ENCODE results near the gene FILIP1.

FILIP1 gene

DNA sequence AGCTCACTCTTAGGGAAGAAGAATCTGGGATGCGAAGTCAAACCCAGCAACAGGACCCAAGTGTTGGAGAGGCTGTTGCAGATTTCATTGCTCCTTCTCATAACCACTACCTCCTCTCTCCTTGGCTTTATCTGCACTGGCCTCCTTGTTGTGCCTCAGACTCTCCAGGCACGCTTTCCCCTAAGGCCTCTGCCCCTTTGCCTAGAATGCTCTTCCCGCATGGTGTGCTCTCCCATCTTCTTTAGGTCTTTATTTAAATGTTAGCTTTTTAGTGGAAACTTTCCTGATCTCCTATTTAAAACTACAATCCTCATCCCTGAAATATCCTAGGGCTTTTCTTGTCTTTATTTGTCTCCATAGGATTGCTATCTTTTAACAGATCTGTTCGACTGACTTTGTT, 114.1 kb downstream of the FILIP1 start:
- no peak for DNase-seq (ENCODE audit: low read depth)

DNA sequence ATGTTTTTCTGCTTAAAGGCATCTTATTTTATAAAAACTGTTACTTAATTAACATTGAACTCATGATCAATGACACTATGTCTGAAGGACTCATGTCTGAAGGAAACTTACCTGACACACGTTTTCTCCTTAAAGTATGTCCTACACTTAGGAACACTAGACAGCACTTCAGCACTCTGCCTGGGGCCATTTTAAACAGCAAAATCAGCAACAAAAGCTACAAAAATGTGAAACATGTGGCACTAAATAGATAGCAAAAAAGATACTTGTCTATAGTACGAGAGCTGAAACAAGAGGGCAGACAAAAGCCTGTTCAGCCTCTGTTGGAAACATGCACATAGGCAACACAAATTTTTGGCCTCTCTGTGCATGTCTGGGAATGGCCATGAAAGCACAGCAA, 115.5 kb downstream of the FILIP1 start:
- DNase-seq (ENCODE audit: low read depth), result no peak

DNA sequence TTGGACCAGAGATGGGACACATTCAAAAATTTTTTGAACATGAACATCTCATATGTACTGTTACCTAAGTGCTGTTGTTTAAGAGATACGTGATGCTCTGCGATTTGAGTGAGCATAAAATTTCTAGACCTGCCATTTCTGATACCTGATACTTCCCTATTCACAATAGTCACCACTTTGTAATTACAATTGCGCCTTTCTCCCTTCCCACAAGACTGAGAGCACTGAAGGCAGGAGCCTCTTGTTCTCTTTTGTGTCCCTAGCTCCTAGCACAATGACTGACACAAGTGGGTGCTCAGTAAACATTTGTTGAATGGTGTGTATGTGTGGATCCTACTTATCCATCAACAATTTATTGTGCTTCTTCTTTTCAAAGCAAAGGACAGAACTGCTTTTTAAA, 116.2 kb downstream of the FILIP1 start:
- DNase-seq (ENCODE audit: low read depth), result no peak

- DNase-seq (ENCODE audit: low read depth), result no peak
Measured at GRCh38 chr6:75376347-75377024, 117.1 kb downstream of the FILIP1 start.

- DNase-seq (ENCODE audit: low read depth), result no peak
Measured at GRCh38 chr6:75374961-75375400, 118.6 kb downstream of the FILIP1 start.

DNA sequence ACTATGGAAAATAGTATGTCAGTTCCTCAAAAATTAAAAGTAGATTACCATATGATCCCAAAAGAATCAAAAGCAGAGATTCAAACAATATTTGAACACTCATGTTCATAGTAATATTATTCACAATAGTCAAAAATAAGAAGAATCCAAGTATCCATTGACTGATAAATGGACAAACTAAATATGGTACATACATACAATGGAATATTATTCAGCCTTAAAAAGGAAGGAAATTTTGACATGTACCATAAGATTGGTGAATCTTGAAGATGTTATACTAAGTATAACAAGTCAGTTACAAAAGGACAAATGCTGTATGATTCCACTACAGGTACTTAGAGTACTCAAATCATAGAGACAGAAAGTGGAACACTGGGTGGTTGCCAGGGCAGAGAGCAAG, 120.7 kb downstream of the FILIP1 start:
- no peak for DNase-seq (ENCODE audit: low read depth)

GRCh38 chr6:75370011-75370410, 123.6 kb downstream of the FILIP1 start:
- DNase-seq (ENCODE audit: low read depth), result no peak

- no peak for DNase-seq (ENCODE audit: low read depth)
Measured at GRCh38 chr6:75368864-75369402, 124.7 kb downstream of the FILIP1 start.

DNA sequence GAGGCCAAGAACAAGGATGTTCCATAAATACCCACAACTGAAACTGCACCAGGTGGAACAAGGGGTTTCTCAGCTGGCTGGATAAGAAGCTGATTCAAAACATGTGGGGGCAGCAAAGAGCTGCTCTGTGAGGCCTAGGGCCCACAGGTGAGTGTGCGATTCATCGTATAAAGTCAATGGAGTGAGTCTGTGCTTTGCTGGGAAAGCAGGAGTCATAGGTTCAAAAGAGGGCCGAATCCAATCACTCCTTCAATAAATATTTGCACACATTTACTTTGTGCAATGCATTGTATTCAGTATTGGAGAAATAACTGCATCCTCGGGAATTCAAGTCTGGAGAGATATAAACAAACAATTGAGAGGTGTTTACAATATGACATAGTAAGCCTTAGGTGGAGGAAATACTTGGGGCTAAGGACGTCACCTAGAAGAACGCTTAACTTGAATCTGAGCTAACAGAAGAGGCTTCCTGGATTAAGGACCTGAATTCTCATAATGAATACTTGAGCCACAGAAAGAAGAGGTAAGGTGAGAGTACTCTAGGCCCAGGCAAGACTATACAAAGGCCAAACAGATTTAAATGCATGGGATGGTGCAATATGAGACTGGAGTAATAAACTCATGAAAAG, 125.3 kb downstream of the FILIP1 start:
- DNase-seq (ENCODE audit: low read depth), result no peak

DNA sequence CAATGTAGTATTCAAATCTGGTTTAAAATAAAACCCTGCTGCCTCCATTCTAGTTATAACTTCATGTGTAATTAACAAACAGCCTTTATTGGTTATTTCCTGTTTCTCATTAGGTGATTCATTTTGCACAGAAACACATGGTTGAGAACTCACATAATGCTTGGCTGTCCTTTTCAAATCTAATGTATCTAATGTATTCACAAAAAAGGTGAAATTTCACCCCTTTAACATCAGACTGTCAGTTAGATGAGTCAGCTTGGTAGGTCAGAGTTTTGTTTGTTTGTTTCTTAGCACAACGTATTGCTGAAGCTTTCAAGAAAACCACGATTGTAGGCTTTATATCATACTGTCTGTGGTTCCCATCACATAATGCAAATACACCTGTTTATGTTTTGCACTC, 130.3 kb downstream of the FILIP1 start:
- no peak for DNase-seq (ENCODE audit: low read depth)

- DNase-seq (ENCODE audit: low read depth), result no peak
Measured at GRCh38 chr6:75353644-75354043, 140.0 kb downstream of the FILIP1 start.

DNA sequence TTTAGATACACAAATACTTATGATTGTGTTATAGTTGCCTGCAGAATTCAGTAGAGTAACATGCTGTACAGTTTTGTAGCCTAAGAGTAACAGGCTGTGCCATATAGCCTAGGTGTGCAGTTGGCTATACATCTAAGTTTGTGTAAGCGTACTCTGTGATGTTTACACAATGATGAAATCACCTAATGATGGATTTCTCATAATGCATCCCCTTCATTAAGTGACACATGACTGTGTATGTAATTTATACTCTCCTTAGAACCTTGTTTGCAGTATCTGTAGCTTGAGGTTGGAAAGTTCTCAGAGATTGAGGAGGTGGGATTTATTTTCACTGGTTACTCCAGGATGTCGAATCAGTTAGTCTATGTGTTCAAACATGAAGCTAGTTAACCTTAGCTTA, 142.0 kb downstream of the FILIP1 start:
- DNase-seq (ENCODE audit: low read depth), result no peak

- DNase-seq (ENCODE audit: low read depth), result no peak
Measured at GRCh38 chr6:75350808-75351207, 142.8 kb downstream of the FILIP1 start.

DNA sequence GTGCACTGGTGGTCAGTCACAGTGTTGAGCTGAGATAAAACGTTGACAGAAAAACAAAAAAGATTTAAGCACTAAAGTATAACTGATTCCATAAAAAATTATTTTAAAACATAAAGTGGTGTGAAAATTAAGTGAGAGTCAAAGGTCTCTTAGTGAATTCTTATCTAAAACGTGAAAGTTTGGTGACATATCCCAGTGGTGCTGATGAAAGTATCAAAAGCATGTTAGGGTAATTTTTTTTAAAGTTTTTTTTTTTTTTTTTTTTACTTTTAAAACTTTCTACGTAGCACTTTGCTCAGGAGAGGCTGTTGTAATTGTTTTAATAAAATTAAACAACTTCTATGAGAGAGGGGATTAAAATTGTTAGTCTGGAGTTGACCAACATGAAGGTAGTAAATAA, 143.4 kb downstream of the FILIP1 start:
- DNase-seq (ENCODE audit: low read depth), result no peak

DNA sequence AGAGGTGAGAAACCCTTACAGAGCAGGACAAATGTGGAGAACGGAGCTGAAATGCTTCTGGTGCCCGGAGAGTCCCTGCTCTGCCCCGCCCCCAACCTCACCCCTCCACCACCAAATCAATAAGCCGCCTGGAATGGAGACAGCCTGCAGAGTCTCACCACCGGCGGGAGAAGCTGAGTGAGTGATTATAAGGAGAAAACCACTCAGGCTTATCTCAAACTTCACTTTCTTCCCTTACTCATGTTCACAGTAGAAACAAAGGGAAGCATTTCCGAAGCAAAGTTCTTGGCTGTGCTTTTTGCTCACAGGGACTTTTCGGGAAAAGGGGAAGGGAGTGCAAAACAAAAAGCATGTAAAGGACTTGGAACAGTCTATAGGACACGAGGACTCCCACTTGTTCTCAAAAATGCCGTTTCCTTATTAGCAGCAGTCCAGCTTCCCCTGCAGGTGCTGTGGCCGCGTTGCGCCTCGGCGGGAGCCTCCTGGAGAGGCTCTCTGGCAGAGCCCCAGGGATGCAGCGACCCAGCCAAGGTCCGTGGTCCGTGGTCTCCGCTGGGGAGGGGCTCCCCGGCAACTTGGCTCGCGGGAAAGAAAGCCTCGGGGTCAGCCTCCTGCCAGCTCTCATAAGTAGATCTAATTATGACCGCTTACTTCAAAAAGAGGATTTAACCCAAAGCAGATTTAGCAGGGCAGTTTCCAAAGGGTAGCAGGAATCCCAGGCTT, 144.2 kb downstream of the FILIP1 start:
- no peak for DNase-seq (ENCODE audit: low read depth)

DNA sequence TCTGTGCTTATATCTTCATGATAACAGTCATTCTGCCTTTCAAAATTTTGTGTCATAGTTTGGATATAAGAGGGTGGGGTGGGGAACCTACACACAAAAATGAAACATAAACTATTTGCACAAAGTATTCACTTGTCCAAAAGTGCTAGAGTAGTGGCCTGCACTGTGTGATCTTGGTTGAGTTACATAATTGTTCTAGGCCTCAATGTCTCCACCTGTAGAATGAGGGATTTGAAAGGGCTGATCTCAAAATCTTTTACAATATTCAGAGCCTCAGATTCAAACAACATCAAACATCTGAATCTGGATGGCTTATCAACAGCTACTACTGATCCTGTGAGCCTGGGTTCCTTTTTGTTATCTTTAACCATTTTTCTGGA, 144.7 kb downstream of the FILIP1 start:
- no peak for DNase-seq (ENCODE audit: low read depth)

- no peak for DNase-seq (ENCODE audit: low read depth)
Measured at GRCh38 chr6:75347898-75348610, 145.5 kb downstream of the FILIP1 start.

DNA sequence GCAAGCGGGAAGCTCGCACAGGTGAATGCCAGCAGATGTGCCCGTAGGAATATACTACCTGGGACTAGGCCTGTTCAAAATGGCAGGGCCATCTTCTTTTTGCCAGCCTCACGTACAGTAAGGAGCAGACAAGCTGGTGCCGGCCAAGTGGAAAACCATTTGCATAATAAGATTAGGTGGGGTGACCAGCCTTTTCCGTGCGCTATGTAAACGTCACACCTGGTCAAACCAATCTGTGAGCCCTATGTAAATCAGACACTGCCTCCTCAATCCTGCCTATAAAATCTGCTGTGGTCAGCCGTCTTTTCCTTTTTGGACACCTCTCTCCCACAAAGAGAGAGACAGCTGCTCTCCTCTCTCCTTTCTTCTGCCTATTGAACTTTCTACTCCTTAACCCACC, 148.2 kb downstream of the FILIP1 start:
- DNase-seq (ENCODE audit: low read depth), result no peak

DNA sequence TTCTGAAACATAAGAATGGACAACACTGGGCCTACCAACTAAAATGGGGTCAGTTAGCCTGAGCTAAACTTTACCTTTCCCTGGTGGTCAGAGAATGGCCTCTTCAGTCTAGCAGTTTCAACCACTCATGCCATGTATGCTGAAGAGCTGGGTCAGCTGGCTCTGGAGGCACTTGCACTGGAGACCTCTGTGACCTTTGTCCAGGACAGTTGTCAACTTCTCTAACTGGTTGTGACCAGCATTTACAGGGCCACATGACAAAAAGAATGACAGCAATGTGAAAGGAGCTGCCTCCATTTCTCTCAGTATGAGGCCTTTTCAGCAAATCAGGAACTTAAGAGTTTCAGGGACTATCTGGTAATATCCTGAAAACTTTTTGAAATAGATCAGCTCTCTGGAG, 149.1 kb downstream of the FILIP1 start:
- no peak for DNase-seq (ENCODE audit: low read depth)

DNA sequence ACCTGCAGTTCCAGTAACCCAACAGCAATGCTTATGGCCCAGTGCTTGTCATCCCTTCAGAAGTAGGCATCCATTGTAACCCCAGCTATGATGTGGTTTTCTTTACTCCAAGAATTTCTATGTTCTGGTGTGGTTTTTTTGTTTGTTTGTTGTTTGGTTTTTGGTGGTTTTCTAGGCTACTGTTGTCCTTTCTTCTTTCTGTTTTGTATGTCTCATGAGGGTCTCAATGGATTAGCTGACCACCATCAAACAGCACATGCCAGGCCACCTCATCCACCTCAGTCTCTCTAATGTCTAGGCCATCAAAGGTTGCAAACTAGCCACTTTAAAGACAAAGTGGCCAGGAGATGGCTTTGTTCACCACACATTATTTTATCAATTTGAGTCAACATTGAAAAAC, 149.6 kb downstream of the FILIP1 start:
- no peak for DNase-seq (ENCODE audit: low read depth)

GRCh38 chr6:75337835-75338580, 155.6 kb downstream of the FILIP1 start:
- no peak for DNase-seq (ENCODE audit: low read depth)
